Esophagus squamous epithelium (tissue), 4 donors: Measurements from ENCODE around the gene PRR11.

Experiments
- POLR2A ChIP-seq, 4 donors: fragments of 450-650 bp; IDR thresholded peaks; one replicate each; pipeline ENCODE4 v1.6.1; 2017; ENCODE audit warnings: antibody characterized with exemption in 4 of 4, mild to moderate bottlenecking in 4 of 4, moderate library complexity in 3 of 4
- TF ChIP-seq, protein P1 (sequence below), 6 experiments: fragments of 450-650 bp in 4 of 6; fragments of 200-600 bp in 2 of 6; sonication (generic) in 2 of 6; IDR thresholded peaks; one replicate each; pipeline ENCODE4 v1.5.1; 2016 to 2019; ENCODE audit warnings: antibody characterized with exemption in 6 of 6, mild to moderate bottlenecking in 4 of 6, moderate library complexity in 4 of 6

GRCh38 chr17:59154292-59154720, 1.2 kb upstream of the PRR11 start:
- TF ChIP-seq POLR2A (IDR thresholded peaks at IDR 0.05): no peak
- TF ChIP-seq, protein P1, sequence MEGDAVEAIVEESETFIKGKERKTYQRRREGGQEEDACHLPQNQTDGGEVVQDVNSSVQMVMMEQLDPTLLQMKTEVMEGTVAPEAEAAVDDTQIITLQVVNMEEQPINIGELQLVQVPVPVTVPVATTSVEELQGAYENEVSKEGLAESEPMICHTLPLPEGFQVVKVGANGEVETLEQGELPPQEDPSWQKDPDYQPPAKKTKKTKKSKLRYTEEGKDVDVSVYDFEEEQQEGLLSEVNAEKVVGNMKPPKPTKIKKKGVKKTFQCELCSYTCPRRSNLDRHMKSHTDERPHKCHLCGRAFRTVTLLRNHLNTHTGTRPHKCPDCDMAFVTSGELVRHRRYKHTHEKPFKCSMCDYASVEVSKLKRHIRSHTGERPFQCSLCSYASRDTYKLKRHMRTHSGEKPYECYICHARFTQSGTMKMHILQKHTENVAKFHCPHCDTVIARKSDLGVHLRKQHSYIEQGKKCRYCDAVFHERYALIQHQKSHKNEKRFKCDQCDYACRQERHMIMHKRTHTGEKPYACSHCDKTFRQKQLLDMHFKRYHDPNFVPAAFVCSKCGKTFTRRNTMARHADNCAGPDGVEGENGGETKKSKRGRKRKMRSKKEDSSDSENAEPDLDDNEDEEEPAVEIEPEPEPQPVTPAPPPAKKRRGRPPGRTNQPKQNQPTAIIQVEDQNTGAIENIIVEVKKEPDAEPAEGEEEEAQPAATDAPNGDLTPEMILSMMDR (IDR thresholded peaks at IDR 0.05): no peak
